ENCODE results near the gene C19orf38.

The C19orf38 gene, protein sequence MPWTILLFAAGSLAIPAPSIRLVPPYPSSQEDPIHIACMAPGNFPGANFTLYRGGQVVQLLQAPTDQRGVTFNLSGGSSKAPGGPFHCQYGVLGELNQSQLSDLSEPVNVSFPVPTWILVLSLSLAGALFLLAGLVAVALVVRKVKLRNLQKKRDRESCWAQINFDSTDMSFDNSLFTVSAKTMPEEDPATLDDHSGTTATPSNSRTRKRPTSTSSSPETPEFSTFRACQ
- long read RNA-seq, transcript C19orf38-201 (7 exons, 1,223 nt), result major isoform, 48 of 62 reads
- long read RNA-seq, partial matches to known transcripts, result 0 of 62 reads
- long read RNA-seq, other reads (novel, unspliced or antisense), result 13 of 62 reads

DNA sequence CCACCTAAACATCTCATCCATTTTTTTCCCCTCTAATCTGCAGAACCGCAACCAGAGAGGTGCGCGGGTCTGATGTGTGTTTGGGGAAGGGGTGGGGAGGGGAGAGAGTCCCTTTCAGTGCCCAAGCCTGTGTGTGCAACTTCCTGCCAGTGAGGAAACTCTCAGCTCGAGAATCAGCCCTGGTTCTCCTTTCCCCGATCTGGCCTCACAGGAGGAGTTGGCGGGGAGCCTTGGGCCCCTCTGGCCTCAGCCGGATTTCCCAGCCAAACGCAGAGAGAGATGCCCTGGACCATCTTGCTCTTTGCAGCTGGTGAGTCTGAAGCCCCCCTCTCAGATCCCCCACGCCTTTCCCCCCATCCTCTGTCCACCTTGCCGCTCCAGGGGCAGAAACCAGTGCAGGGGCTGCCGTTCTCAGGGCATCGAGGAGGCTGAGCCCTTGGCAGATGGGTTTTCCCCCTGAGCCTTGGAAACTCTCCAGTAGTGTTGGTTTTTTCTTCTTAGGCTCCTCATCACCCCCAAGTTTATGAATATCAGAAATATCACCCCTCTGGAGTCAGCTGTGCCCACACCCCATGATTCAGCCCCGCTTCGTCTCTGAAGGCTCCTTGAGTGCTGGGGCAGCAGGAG is at the start of gene C19orf38:
C19orf38 (plus strand) TSS at position 186 of the 627 bp plus-strand sequence; CDS start at position 280, 94 bp downstream.
- H3K4me3 ChIP-seq (replicated peaks; ENCODE audit: insufficient read depth, low read length), result peak within 1 kb of the TSS; percentile 58
- TF ChIP-seq, protein P1, sequence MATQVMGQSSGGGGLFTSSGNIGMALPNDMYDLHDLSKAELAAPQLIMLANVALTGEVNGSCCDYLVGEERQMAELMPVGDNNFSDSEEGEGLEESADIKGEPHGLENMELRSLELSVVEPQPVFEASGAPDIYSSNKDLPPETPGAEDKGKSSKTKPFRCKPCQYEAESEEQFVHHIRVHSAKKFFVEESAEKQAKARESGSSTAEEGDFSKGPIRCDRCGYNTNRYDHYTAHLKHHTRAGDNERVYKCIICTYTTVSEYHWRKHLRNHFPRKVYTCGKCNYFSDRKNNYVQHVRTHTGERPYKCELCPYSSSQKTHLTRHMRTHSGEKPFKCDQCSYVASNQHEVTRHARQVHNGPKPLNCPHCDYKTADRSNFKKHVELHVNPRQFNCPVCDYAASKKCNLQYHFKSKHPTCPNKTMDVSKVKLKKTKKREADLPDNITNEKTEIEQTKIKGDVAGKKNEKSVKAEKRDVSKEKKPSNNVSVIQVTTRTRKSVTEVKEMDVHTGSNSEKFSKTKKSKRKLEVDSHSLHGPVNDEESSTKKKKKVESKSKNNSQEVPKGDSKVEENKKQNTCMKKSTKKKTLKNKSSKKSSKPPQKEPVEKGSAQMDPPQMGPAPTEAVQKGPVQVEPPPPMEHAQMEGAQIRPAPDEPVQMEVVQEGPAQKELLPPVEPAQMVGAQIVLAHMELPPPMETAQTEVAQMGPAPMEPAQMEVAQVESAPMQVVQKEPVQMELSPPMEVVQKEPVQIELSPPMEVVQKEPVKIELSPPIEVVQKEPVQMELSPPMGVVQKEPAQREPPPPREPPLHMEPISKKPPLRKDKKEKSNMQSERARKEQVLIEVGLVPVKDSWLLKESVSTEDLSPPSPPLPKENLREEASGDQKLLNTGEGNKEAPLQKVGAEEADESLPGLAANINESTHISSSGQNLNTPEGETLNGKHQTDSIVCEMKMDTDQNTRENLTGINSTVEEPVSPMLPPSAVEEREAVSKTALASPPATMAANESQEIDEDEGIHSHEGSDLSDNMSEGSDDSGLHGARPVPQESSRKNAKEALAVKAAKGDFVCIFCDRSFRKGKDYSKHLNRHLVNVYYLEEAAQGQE (IDR thresholded peaks at IDR 0.05; ENCODE audit: insufficient replicate concordance, low read depth), result no peak
- TF ChIP-seq SPI1 (IDR thresholded peaks at IDR 0.05; ENCODE audit: borderline replicate concordance, low read depth) (peak; percentile 10; the same call in 1 of the 2 replicates), POLR2AphosphoS5 (IDR thresholded peaks at IDR 0.05; ENCODE audit: low read depth) (peak; percentile 67; the same call in 1 of the 2 replicates), GABPA (IDR thresholded peaks at IDR 0.05; ENCODE audit: low read depth) (no peak)
- TF ChIP-seq, protein P2, sequence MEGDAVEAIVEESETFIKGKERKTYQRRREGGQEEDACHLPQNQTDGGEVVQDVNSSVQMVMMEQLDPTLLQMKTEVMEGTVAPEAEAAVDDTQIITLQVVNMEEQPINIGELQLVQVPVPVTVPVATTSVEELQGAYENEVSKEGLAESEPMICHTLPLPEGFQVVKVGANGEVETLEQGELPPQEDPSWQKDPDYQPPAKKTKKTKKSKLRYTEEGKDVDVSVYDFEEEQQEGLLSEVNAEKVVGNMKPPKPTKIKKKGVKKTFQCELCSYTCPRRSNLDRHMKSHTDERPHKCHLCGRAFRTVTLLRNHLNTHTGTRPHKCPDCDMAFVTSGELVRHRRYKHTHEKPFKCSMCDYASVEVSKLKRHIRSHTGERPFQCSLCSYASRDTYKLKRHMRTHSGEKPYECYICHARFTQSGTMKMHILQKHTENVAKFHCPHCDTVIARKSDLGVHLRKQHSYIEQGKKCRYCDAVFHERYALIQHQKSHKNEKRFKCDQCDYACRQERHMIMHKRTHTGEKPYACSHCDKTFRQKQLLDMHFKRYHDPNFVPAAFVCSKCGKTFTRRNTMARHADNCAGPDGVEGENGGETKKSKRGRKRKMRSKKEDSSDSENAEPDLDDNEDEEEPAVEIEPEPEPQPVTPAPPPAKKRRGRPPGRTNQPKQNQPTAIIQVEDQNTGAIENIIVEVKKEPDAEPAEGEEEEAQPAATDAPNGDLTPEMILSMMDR (IDR thresholded peaks at IDR 0.05; ENCODE audit: insufficient read depth, low read length), result no peak
- DNase-seq (ENCODE audit: low read depth in 1 of 2, low spot score in 1 of 2), result peak in 1 of 2 experiments; percentile 95
- H3K27ac ChIP-seq (replicated peaks), result peak within 1 kb of the TSS; percentile 85
- no peaks in the 10 kb centered on the region for H3K27me3 ChIP-seq (ENCODE audit: insufficient read depth, poor library complexity, severe bottlenecking)

DNA sequence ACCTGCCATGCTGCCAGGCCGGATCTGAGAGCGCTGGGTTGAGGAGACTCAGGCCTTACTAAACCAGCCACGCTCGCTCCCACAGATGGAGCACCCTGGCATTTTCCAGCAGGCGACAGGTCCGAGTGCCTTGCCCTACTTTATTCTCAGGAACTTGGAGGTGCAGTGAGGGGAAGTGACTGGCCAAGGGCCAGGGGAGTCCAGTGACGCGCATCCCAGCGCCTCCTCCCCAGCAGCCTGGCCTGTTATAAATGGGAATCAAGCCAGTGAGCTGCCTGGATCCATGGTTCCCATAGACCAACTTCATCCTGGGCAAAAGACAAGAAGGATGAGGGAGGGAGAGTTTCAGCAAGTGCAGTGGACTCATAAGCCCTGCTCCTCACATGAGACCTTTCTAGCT is 47.7 kb upstream of the C19orf38 start:
- Histone ChIP-seq H3K4me3 (replicated peaks; ENCODE audit: insufficient read depth, low read length) (no peak overlapping the region), H3K27me3 (ENCODE audit: insufficient read depth, poor library complexity, severe bottlenecking) (no peaks in the 10 kb centered on the region), H3K27ac (replicated peaks) (no peak overlapping the region)
- TF ChIP-seq GABPA (IDR thresholded peaks at IDR 0.05; ENCODE audit: low read depth) (no peak), POLR2AphosphoS5 (IDR thresholded peaks at IDR 0.05; ENCODE audit: low read depth) (no peak), SPI1 (IDR thresholded peaks at IDR 0.05; ENCODE audit: borderline replicate concordance, low read depth) (no peak)
- TF ChIP-seq, protein P1 (IDR thresholded peaks at IDR 0.05; ENCODE audit: insufficient replicate concordance, low read depth), result no peak
- no peak for DNase-seq (ENCODE audit: low read depth in 1 of 2, low spot score in 1 of 2)

DNA sequence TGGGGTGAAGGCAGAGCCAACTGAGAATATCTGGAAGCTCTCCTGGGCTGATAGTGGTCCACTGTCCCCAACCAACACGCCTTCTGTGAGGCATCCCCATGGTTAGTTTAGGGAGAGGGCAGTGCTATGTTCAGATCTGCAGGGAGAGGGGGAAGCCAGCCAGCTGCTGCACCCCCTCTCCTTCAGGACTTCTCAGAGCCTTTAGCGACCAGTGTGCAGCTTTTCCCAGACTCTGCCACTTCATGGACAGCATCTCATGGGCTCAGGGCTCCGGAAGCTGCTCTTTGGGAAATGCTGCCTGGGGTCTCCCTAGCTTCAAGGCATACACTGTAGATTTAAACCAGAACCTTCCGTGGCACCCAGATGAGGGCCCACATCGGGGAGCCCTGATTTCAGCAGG is 45.7 kb upstream of the C19orf38 start:
- Histone ChIP-seq H3K4me3 (replicated peaks; ENCODE audit: insufficient read depth, low read length) (no peak overlapping the region), H3K27me3 (ENCODE audit: insufficient read depth, poor library complexity, severe bottlenecking) (no peaks in the 10 kb centered on the region), H3K27ac (replicated peaks) (no peak overlapping the region)
- TF ChIP-seq GABPA (IDR thresholded peaks at IDR 0.05; ENCODE audit: low read depth) (no peak), POLR2AphosphoS5 (IDR thresholded peaks at IDR 0.05; ENCODE audit: low read depth) (0 out of 2 replicates have a peak, but pooled peaks have one; percentile 16), SPI1 (IDR thresholded peaks at IDR 0.05; ENCODE audit: borderline replicate concordance, low read depth) (no peak)
- DNase-seq (ENCODE audit: low read depth in 1 of 2, low spot score in 1 of 2), result no peak

DNA sequence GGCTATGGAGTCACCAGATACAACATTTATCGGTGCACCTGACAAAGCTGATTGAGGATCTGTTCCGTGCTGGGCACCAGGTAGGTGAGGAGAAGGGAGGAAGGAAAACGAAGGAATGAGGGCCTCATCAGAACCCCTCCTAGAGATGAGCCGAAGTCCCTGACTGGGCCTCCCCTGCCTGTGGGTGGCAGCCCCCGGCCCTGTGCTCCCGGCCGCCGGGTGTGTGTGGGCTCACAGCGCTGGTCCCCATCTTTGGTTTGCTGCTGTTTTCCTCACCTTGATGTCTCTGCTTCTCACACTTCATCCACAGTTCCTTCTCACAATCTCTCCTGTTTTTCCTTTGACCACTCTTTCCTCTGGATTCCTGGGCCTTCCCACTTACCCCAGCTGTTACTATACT is 45.0 kb upstream of the C19orf38 start:
- no peak overlapping the region for H3K4me3 ChIP-seq (replicated peaks; ENCODE audit: insufficient read depth, low read length)
- DNase-seq (ENCODE audit: low read depth in 1 of 2, low spot score in 1 of 2), result no peak
- TF ChIP-seq, protein P2 (IDR thresholded peaks at IDR 0.05; ENCODE audit: insufficient read depth, low read length), result no peak
- no peak for TF ChIP-seq GABPA (IDR thresholded peaks at IDR 0.05; ENCODE audit: low read depth)
- TF ChIP-seq, protein P1 (IDR thresholded peaks at IDR 0.05; ENCODE audit: insufficient replicate concordance, low read depth), result no peak
- TF ChIP-seq POLR2AphosphoS5 (IDR thresholded peaks at IDR 0.05; ENCODE audit: low read depth), result no peak
- TF ChIP-seq SPI1 (IDR thresholded peaks at IDR 0.05; ENCODE audit: borderline replicate concordance, low read depth), result no peak
- no peak overlapping the region for H3K27ac ChIP-seq (replicated peaks)
- no peaks in the 10 kb centered on the region for H3K27me3 ChIP-seq (ENCODE audit: insufficient read depth, poor library complexity, severe bottlenecking)

All from HL-60 (cell line).